HEK293 (cell line): ENCODE results near the gene KLHL29.

Source experiments
- CTCF ChIA-PET: fragments of 350-600 bp; formaldehyde crosslinking; extraction: SDS; loops from one replicate; lab custom pipeline; 2021; ENCODE audit warnings: antibody characterized with exemption; lab: Yijun Ruan, JAX
- POLR2A ChIA-PET: fragments of 300-600 bp; formaldehyde crosslinking; extraction: SDS; loops from one replicate; lab custom pipeline; 2020; ENCODE audit warnings: antibody characterized with exemption, inconsistent platforms; lab: Yijun Ruan, JAX
- H3K27ac ChIP-seq: fragments of 200-500 bp; sonication (Bioruptor generic); 2 replicates; pipeline ENCODE4 v1.5.1; 2014; ENCODE audit warnings: low read depth, low read length, control low read depth, inconsistent platforms; ENCODE audit errors: extremely low read depth
- H3K36me3 ChIP-seq, 2 experiments: fragments of 200-500 bp in 1 of 2; sonication (Bioruptor generic) in 1 of 2; 1 replicate in 1 of 2; 2 replicates in 1 of 2; pipeline ENCODE4 v1.5.1; 2014 to 2017; ENCODE audit warnings: inconsistent platforms in 2 of 2, low read length in 2 of 2; ENCODE audit not compliant: control insufficient read depth in 2 of 2, insufficient read depth in 1 of 2
- H3K4me1 ChIP-seq: fragments of 200-500 bp; sonication (Bioruptor generic); 2 replicates; pipeline ENCODE4 v1.5.1; 2014; ENCODE audit warnings: mild to moderate bottlenecking, low read length, inconsistent platforms; ENCODE audit not compliant: control insufficient read depth, insufficient read depth
- H3K4me3 ChIP-seq: 2 replicates; pipeline ENCODE4 v1.5.1; 2011; ENCODE audit warnings: low read depth, mild to moderate bottlenecking, control low read depth, low read length, moderate library complexity
- H3K9me3 ChIP-seq: fragments of 200-500 bp; sonication (Bioruptor generic); 2 replicates; pipeline ENCODE4 v1.5.1; 2014; ENCODE audit warnings: low read depth, low read length, inconsistent platforms; ENCODE audit not compliant: control insufficient read depth, insufficient read depth
- ELK4 ChIP-seq: IDR thresholded peaks from 2 replicates; pipeline ENCODE4 v1.6.1; 2011; ENCODE audit warnings: mild to moderate bottlenecking, low read depth, low read length, borderline replicate concordance
- GLI2 ChIP-seq: fragments of 450-650 bp; formaldehyde crosslinking; IDR thresholded peaks from 2 replicates; pipeline ENCODE4; 2017; ENCODE audit warnings: missing biosample characterization, missing genetic modification characterization, low read depth, borderline replicate concordance
- KLF16 ChIP-seq: fragments of 450-650 bp; formaldehyde crosslinking; IDR thresholded peaks from 2 replicates; pipeline ENCODE4 v1.5.1; 2017; ENCODE audit warnings: missing biosample characterization, missing genetic modification characterization
- KLF7 ChIP-seq: fragments of 450-650 bp; formaldehyde crosslinking; IDR thresholded peaks from 2 replicates; pipeline ENCODE4 v1.5.1; 2016; ENCODE audit warnings: missing biosample characterization, missing genetic modification characterization, borderline replicate concordance
- KLF9 ChIP-seq: fragments of 450-650 bp; formaldehyde crosslinking; IDR thresholded peaks from 2 replicates; pipeline ENCODE4 v1.5.1; 2016; ENCODE audit warnings: missing biosample characterization, missing genetic modification characterization, low read depth
- SCRT1 ChIP-seq: fragments of 450-650 bp; formaldehyde crosslinking; IDR thresholded peaks from 2 replicates; pipeline ENCODE4 v1.5.1; 2016; ENCODE audit warnings: missing biosample characterization, missing genetic modification characterization, borderline replicate concordance
- TSHZ1 ChIP-seq: fragments of 450-650 bp; formaldehyde crosslinking; IDR thresholded peaks from 2 replicates; pipeline ENCODE4 v1.5.1; 2016; ENCODE audit warnings: missing biosample characterization, missing genetic modification characterization, borderline replicate concordance
- ZNF146 ChIP-seq: fragments of 450-650 bp; formaldehyde crosslinking; IDR thresholded peaks from 2 replicates; pipeline ENCODE4 v1.5.1; 2016; ENCODE audit warnings: missing biosample characterization, missing genetic modification characterization
- ZNF211 ChIP-seq: fragments of 450-650 bp; formaldehyde crosslinking; IDR thresholded peaks from 2 replicates; pipeline ENCODE4 v1.5.1; 2016; ENCODE audit warnings: low read depth, missing biosample characterization, missing genetic modification characterization
- ZNF214 ChIP-seq: fragments of 450-650 bp; formaldehyde crosslinking; IDR thresholded peaks from 2 replicates; pipeline ENCODE4 v1.5.1; 2017; ENCODE audit warnings: missing biosample characterization, mild to moderate bottlenecking, missing genetic modification characterization, borderline replicate concordance
- ZNF223 ChIP-seq: fragments of 450-650 bp; formaldehyde crosslinking; IDR thresholded peaks from 2 replicates; pipeline ENCODE4 v1.5.1; 2016; ENCODE audit warnings: missing biosample characterization, missing genetic modification characterization
- ZNF23 ChIP-seq: fragments of 450-650 bp; formaldehyde crosslinking; IDR thresholded peaks from 2 replicates; pipeline ENCODE4 v1.5.1; 2016; ENCODE audit warnings: missing biosample characterization, missing genetic modification characterization, borderline replicate concordance
- ZNF248 ChIP-seq: fragments of 450-650 bp; formaldehyde crosslinking; IDR thresholded peaks from 2 replicates; pipeline ENCODE4 v1.5.1; 2017; ENCODE audit warnings: missing biosample characterization, missing genetic modification characterization
- ZNF600 ChIP-seq: fragments of 450-650 bp; formaldehyde crosslinking; IDR thresholded peaks from 2 replicates; pipeline ENCODE4 v1.5.1; 2016; ENCODE audit warnings: missing biosample characterization, missing genetic modification characterization
- ZNF768 ChIP-seq: fragments of 450-650 bp; formaldehyde crosslinking; IDR thresholded peaks from 2 replicates; pipeline ENCODE4 v1.5.1; 2018; ENCODE audit warnings: missing biosample characterization, mild to moderate bottlenecking, missing genetic modification characterization
- ZNF843 ChIP-seq: fragments of 450-650 bp; formaldehyde crosslinking; IDR thresholded peaks from 2 replicates; pipeline ENCODE4 v1.5.1; 2016; ENCODE audit warnings: missing biosample characterization, missing genetic modification characterization
- TF ChIP-seq, protein P1 (sequence below): fragments of 450-650 bp; formaldehyde crosslinking; IDR thresholded peaks from 2 replicates; pipeline ENCODE4 v1.5.1; 2017; ENCODE audit warnings: missing biosample characterization, missing genetic modification characterization
- TF ChIP-seq, protein P2 (sequence below): fragments of 450-650 bp; formaldehyde crosslinking; IDR thresholded peaks from 2 replicates; pipeline ENCODE4 v1.5.1; 2016; ENCODE audit warnings: missing biosample characterization, missing genetic modification characterization, borderline replicate concordance

KLHL29 gene

GRCh38 chr2:23600346-23600745, 215.4 kb downstream of the KLHL29 start:
- CTCF ChIA-PET, result no interaction called here

GRCh38 chr2:23601301-23601965, 216.5 kb downstream of the KLHL29 start:
- TF ChIP-seq ZNF214 (no peak), ZNF843 (tag by site-specific recombination) (no peak), SCRT1 (tag by site-specific recombination) (no peak), ZNF211 (tag by site-specific recombination) (no peak), GLI2 (no peak), ZNF248 (tag by site-specific recombination) (no peak), KLF16 (tag by site-specific recombination) (no peak), KLF9 (tag by site-specific recombination) (no peak), ZNF23 (tag by site-specific recombination) (no peak), ZNF223 (tag by site-specific recombination) (no peak)
- TF ChIP-seq, protein P1, sequence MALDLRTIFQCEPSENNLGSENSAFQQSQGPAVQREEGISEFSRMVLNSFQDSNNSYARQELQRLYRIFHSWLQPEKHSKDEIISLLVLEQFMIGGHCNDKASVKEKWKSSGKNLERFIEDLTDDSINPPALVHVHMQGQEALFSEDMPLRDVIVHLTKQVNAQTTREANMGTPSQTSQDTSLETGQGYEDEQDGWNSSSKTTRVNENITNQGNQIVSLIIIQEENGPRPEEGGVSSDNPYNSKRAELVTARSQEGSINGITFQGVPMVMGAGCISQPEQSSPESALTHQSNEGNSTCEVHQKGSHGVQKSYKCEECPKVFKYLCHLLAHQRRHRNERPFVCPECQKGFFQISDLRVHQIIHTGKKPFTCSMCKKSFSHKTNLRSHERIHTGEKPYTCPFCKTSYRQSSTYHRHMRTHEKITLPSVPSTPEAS (tag by site-specific recombination), result no peak
- POLR2A ChIA-PET, result no interaction called here
- Histone ChIP-seq H3K36me3 (no peaks in the 10 kb centered on the region), H3K27ac (no peak overlapping the region), H3K4me1 (no peaks in the 10 kb centered on the region), H3K9me3 (no peaks in the 10 kb centered on the region), H3K4me3 (no peak overlapping the region)
- CTCF ChIA-PET, result no interaction called here

More at GRCh38 chr2:23600346-23600745, 215.4 kb downstream of the KLHL29 start:
- Histone ChIP-seq H3K9me3 (no peaks in the 10 kb centered on the region), H3K4me1 (no peaks in the 10 kb centered on the region), H3K4me3 (no peak overlapping the region), H3K36me3 (no peaks in the 10 kb centered on the region), H3K27ac (no peak overlapping the region)
- TF ChIP-seq ELK4, result no peak
- POLR2A ChIA-PET, result no interaction called here

- H3K4me1 ChIP-seq, result no peaks in the 10 kb centered on the region
- H3K4me3 ChIP-seq, result no peak overlapping the region
- no peak overlapping the region for H3K27ac ChIP-seq
- POLR2A ChIA-PET, result no interaction called here
- H3K36me3 ChIP-seq, result no peaks in the 10 kb centered on the region
- no peaks in the 10 kb centered on the region for H3K9me3 ChIP-seq
- CTCF ChIA-PET, result no interaction called here
- TF ChIP-seq ZNF600 (tag by site-specific recombination), result 0 out of 2 replicates have a peak, but pooled peaks have one; percentile 30
- TF ChIP-seq TSHZ1 (tag by site-specific recombination), result no peak
- no peak for TF ChIP-seq KLF7 (tag by site-specific recombination)
- TF ChIP-seq ZNF146 (tag by site-specific recombination), result no peak
- TF ChIP-seq ZNF768 (tag by site-specific recombination), result no peak
- TF ChIP-seq, protein P2, sequence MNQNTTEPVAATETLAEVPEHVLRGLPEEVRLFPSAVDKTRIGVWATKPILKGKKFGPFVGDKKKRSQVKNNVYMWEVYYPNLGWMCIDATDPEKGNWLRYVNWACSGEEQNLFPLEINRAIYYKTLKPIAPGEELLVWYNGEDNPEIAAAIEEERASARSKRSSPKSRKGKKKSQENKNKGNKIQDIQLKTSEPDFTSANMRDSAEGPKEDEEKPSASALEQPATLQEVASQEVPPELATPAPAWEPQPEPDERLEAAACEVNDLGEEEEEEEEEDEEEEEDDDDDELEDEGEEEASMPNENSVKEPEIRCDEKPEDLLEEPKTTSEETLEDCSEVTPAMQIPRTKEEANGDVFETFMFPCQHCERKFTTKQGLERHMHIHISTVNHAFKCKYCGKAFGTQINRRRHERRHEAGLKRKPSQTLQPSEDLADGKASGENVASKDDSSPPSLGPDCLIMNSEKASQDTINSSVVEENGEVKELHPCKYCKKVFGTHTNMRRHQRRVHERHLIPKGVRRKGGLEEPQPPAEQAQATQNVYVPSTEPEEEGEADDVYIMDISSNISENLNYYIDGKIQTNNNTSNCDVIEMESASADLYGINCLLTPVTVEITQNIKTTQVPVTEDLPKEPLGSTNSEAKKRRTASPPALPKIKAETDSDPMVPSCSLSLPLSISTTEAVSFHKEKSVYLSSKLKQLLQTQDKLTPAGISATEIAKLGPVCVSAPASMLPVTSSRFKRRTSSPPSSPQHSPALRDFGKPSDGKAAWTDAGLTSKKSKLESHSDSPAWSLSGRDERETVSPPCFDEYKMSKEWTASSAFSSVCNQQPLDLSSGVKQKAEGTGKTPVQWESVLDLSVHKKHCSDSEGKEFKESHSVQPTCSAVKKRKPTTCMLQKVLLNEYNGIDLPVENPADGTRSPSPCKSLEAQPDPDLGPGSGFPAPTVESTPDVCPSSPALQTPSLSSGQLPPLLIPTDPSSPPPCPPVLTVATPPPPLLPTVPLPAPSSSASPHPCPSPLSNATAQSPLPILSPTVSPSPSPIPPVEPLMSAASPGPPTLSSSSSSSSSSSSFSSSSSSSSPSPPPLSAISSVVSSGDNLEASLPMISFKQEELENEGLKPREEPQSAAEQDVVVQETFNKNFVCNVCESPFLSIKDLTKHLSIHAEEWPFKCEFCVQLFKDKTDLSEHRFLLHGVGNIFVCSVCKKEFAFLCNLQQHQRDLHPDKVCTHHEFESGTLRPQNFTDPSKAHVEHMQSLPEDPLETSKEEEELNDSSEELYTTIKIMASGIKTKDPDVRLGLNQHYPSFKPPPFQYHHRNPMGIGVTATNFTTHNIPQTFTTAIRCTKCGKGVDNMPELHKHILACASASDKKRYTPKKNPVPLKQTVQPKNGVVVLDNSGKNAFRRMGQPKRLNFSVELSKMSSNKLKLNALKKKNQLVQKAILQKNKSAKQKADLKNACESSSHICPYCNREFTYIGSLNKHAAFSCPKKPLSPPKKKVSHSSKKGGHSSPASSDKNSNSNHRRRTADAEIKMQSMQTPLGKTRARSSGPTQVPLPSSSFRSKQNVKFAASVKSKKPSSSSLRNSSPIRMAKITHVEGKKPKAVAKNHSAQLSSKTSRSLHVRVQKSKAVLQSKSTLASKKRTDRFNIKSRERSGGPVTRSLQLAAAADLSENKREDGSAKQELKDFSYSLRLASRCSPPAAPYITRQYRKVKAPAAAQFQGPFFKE (tag by site-specific recombination), result no peak
Observed at GRCh38 chr2:23602116-23602515, 217.1 kb downstream of the KLHL29 start.
